Measurements from ENCODE around the gene RGL1.

RGL1 gene

DNA sequence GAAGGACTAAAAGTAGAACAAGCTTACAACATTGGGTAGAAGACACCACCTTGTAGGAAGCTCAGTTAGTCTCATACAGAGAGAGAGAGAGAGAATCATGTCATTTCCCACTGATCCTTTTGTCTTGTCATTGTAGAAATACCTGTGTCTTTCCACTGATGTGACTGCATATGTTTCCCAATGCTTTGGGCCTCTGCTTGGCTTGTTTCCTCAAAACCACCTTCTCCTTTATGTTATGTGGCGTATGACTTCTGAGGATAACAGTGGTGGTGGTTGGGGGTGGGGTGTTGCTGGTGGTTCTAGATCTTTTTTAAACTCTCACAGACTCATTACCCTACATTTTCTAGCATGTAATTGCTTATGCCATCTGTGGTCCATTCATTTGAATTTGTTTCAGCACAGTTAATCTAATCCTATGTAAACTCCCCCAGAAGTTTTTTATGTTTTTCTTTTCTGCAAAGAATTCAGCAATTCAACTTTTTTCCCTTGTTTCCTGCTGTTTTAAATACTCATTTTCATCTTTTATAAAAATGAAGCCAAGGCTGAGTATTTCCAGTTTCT is 9.3 kb downstream of the RGL1 start:
- Histone ChIP-seq H3K9ac (peak overlapping the region; percentile 46; the same call in 1 of the 2 replicates), H3K36me3 (peaks cover 46% of the 10 kb centered on the region), H3K27me3 (no peaks in the 10 kb centered on the region), H4K20me1 (peaks cover 65% of the 10 kb centered on the region), H3K4me2 (peak overlapping the region; percentile 43), H3K4me1 (peaks cover 99% of the 10 kb centered on the region), H3K4me3 (no peak overlapping the region), H3K27ac (no peak overlapping the region; the same call in 1 of the 2 replicates), H3K9me3 (no peaks in the 10 kb centered on the region)
- TF ChIP-seq Cebpa-rat (IDR thresholded peaks at IDR 0.05) = no peak

DNA sequence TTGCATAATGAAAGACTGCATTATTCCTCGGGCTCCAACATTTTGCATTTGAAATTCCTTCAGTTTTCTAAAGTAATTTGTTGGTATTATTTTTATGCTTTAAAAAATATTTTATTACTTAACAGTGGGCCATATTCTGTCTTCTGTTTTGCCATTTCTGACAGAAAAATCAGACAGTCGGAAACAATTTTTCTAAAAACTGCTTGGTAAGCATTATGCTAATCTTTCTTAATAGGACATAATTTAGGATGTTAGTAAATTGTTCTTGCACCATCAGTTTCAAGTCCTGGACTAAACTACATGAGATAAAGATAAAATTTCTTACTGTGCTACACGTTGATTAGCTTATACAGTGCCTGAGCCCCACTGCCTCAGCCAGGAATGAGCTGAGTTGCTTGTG is 11.2 kb downstream of the RGL1 start:
- Histone ChIP-seq H3K9ac (peak overlapping the region; percentile 53; the same call in 1 of the 2 replicates), H3K27ac (0 out of 2 replicates have a peak overlapping the region, but pooled peaks have one; percentile 62), H3K4me1 (peaks cover 99% of the 10 kb centered on the region), H3K27me3 (no peaks in the 10 kb centered on the region), H3K4me3 (0 out of 2 replicates have a peak overlapping the region, but pooled peaks have one; percentile 30), H3K36me3 (peaks cover 30% of the 10 kb centered on the region; the same call in 1 of the 2 replicates), H3K9me3 (no peaks in the 10 kb centered on the region), H4K20me1 (peaks cover 49% of the 10 kb centered on the region), H3K4me2 (peak overlapping the region; percentile 81)
- TF ChIP-seq Cebpa-rat (IDR thresholded peaks at IDR 0.05) = no peak

DNA sequence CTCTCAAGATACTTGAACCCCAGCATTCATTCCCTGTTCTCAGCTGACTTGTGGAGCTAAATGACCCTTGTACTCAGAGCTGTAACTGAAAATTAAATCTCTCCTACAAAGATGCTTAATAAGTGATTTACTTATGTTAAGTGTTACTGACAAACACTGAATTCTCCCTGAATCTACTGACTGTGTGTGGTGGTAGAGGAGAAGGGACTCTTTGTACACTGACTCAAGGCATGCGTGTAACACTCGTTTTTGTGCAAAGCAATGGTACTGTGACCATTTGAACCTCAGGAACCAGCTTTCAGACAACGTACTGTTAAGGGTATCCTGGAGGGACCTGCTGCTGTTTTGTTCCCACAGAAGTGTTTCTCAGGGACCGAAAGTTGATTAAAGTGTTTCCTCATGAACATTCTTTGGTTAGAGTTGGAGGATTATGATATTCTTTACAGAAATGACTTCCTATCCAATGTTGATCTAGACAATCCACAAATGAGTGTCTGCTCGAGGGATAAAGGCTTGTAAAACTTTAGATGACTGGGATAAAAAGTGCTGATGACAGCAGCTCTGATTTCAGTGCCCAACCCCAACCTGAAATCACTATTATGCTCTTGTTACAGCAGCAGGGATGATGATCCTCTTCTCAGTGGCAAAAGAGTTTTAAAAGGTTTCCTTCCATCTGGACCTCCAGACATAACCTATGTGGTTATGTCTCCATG is 12.8 kb downstream of the RGL1 start:
- TF ChIP-seq Cebpa-rat (IDR thresholded peaks at IDR 0.05) = no peak
- peaks cover 99% of the 10 kb centered on the region for H3K4me1 ChIP-seq
- H4K20me1 ChIP-seq = peaks cover 33% of the 10 kb centered on the region
- peak overlapping the region; percentile 81 for H3K4me2 ChIP-seq
- H3K4me3 ChIP-seq = peak overlapping the region; percentile 30; the same call in 1 of the 2 replicates
- no peaks in the 10 kb centered on the region for H3K9me3 ChIP-seq
- no peaks in the 10 kb centered on the region for H3K27me3 ChIP-seq
- peak overlapping the region; percentile 62 for H3K27ac ChIP-seq
- peaks cover 26% of the 10 kb centered on the region; the same call in 1 of the 2 replicates for H3K36me3 ChIP-seq
- peak overlapping the region; percentile 53 for H3K9ac ChIP-seq

DNA sequence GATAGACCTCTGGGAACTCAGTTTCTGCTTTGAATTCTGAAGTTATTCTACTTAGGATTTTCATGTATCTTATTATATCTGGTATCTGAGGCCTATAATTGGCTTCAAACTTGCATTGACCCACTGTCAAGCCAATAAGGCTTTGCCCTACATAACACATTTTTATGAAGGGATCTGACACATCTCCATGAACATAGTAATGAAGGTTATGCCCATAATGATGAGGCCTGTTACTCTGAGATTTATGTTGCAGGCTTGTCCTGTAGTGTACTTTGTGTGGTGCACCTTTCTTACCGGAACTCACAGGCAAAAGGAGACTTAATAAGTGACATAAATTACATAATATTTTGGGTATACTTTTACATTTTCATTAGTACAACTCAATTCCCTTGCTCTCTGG is 14.1 kb downstream of the RGL1 start:
- H3K4me1 ChIP-seq = peaks cover 91% of the 10 kb centered on the region
- H3K36me3 ChIP-seq = peaks cover 29% of the 10 kb centered on the region; the same call in 1 of the 2 replicates
- no peaks in the 10 kb centered on the region for H3K9me3 ChIP-seq
- no peak overlapping the region for H3K9ac ChIP-seq
- no peak overlapping the region for H3K4me3 ChIP-seq
- H3K4me2 ChIP-seq = peak overlapping the region; percentile 70; the same call in 1 of the 2 replicates
- H4K20me1 ChIP-seq = peaks cover 27% of the 10 kb centered on the region; the same call in 1 of the 2 replicates
- TF ChIP-seq Cebpa-rat (IDR thresholded peaks at IDR 0.05) = no peak
- H3K27ac ChIP-seq = no peak overlapping the region
- no peaks in the 10 kb centered on the region for H3K27me3 ChIP-seq

DNA sequence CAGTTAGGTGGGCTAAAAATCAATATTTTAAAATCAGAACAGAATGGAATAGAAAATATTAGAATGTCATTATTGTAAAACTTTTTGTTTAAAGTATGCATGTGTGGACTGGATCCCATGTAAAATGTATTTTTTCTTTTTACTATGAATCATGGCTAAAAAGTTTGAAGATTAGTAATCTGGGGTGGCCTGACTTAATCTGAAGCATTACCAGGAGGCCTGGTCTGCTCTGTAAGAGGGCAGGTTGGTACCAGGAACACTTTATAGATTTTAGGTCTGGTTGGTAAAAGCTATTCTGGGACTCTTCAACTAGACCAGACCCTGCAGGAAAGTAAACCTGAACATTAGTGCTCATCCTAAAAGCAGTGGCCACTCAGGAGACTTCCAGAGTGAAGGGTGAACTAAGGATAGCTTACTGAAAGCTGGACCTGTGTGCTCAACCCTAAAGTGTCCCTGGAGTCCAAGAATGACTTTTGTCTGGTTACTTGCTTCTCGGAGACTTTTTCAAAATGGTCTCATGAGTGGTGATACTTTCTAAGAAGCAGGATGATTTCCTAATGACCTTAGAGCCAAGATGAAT is 16.5 kb downstream of the RGL1 start:
- Histone ChIP-seq H3K9me3 (no peaks in the 10 kb centered on the region), H3K36me3 (peaks cover 35% of the 10 kb centered on the region; the same call in 1 of the 2 replicates), H3K4me2 (peak overlapping the region; percentile 21)

DNA sequence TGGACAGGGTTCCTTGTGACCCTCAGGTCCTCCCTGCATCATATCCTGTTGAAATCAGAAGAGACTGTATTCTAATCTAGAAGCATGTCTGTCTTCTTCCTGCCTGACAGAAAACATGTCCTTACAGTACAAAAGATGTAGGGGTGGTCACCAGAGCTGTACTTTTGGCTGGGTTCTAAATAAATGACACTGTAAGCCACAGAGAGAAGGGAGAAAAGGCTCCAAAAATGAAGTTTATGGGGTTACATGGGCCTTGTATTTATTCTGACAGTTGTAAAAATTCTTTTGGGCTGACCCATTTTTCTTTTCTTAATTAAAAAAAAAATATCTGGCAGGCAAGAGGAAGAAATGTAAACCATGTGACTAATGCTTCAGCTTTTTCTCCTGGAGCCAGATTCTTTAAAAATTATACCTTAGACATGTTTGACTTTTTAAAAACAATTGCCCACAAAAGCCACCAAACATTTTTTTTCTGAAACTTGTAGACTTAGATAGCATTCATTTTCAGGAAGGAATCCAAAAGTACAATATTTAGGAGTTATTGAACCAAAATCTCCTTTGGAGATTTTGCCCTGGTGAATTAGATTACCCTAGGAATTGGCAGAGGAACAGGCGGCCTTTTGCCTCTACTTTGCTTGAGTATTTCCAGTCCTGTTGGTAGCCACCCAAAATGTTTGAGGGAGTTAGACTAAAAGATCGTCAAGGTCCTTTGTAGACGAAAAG is 17.1 kb downstream of the RGL1 start:
- H3K9me3 ChIP-seq = no peaks in the 10 kb centered on the region
- no peaks in the 10 kb centered on the region for H3K27me3 ChIP-seq
- no peak overlapping the region for H3K4me3 ChIP-seq
- H3K9ac ChIP-seq = no peak overlapping the region; the same call in 1 of the 2 replicates
- peaks cover 40% of the 10 kb centered on the region for H3K36me3 ChIP-seq
- 0 out of 2 replicates have a peak overlapping the region, but pooled peaks have one; percentile 0 for H3K27ac ChIP-seq
- H3K4me2 ChIP-seq = peak overlapping the region; percentile 21
- H4K20me1 ChIP-seq = peaks cover 14% of the 10 kb centered on the region; the same call in 1 of the 2 replicates
- no peak for TF ChIP-seq Cebpa-rat (IDR thresholded peaks at IDR 0.05)
- H3K4me1 ChIP-seq = peaks cover 65% of the 10 kb centered on the region

More for the DNA sequence above, 16.5 kb downstream of the RGL1 start:
- 0 out of 2 replicates have a peak overlapping the region, but pooled peaks have one; percentile 0 for H3K27ac ChIP-seq
- H4K20me1 ChIP-seq = peaks cover 11% of the 10 kb centered on the region; the same call in 1 of the 2 replicates
- H3K4me1 ChIP-seq = peaks cover 71% of the 10 kb centered on the region
- H3K4me3 ChIP-seq = no peak overlapping the region
- no peaks in the 10 kb centered on the region for H3K27me3 ChIP-seq
- TF ChIP-seq Cebpa-rat (IDR thresholded peaks at IDR 0.05) = no peak
- no peak overlapping the region; the same call in 1 of the 2 replicates for H3K9ac ChIP-seq

DNA sequence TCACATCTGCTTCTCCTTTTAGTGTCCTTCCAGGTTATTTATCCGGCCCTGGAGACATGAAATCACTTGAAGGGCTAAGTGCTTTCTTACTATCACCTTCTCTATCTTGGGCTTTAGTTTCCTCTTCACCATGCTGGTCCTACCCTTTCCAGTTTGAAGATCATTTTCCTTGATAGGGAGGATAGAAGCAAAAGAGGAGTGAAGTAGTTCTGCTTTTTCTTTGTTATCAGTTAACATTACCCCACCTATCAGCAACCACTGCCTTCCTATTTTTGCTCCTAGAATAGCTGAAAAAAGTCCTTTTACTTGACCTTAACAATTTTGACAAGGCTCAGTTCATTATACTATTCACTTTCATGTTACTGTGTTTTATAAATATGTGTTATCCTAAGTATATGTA is 19.4 kb downstream of the RGL1 start:
- H3K9me3 ChIP-seq = no peaks in the 10 kb centered on the region
- no peak for TF ChIP-seq Cebpa-rat (IDR thresholded peaks at IDR 0.05)
- H3K27me3 ChIP-seq = no peaks in the 10 kb centered on the region
- H3K9ac ChIP-seq = no peak overlapping the region
- peaks cover 55% of the 10 kb centered on the region for H3K36me3 ChIP-seq
- H3K4me3 ChIP-seq = no peak overlapping the region
- H3K27ac ChIP-seq = no peak overlapping the region
- H4K20me1 ChIP-seq = peaks cover 29% of the 10 kb centered on the region
- peaks cover 42% of the 10 kb centered on the region for H3K4me1 ChIP-seq
- H3K4me2 ChIP-seq = 0 out of 2 replicates have a peak overlapping the region, but pooled peaks have one; percentile 5

DNA sequence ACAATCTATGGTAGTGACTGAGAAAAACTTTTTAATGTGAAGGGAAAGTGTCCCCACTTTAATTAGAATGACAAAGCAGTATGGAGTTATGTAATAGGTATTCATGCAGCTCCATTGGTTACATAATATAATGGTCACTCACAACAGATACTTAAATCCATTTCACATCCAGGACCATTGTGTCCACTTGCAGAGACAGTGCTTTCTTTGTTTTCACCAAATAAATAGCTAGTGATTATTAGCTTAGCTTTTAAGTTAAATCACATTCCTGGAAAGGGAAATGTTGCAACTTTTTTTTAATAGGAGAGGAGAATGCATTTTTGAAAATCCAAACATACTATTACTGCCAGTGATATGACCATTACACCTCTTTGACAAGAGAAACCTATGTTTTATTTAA is 22.9 kb downstream of the RGL1 start:
- Histone ChIP-seq H3K27ac (no peak overlapping the region), H3K4me1 (peaks cover 15% of the 10 kb centered on the region), H3K4me3 (no peak overlapping the region), H3K36me3 (peaks cover 48% of the 10 kb centered on the region), H3K27me3 (no peaks in the 10 kb centered on the region), H4K20me1 (peaks cover 38% of the 10 kb centered on the region), H3K9me3 (no peaks in the 10 kb centered on the region), H3K9ac (no peak overlapping the region), H3K4me2 (no peak overlapping the region)
- no peak for TF ChIP-seq Cebpa-rat (IDR thresholded peaks at IDR 0.05)

DNA sequence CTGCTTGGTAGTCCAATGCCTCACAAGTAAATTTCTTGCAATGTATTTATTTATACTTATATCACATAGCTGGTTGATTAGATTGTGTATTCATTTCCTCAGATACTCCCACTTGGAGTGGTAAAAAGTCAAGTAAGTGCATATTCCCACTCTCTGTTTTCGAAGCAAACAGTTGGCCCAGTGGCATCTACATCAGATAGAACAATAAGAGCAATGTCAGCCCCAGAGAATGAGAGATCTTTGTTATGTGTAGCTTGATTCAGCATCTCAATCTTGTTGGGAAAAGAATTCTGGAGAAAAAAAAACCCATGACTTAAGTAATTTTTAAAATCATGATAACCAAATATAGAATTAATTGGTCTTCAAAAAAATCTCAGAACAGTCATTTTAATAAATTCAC is 25.5 kb downstream of the RGL1 start:
- no peaks in the 10 kb centered on the region for H3K27me3 ChIP-seq
- H3K4me3 ChIP-seq = no peak overlapping the region
- no peak overlapping the region for H3K27ac ChIP-seq
- H3K9me3 ChIP-seq = peaks cover 4% of the 10 kb centered on the region; the same call in 1 of the 2 replicates
- no peak for TF ChIP-seq Cebpa-rat (IDR thresholded peaks at IDR 0.05)
- H3K36me3 ChIP-seq = peaks cover 49% of the 10 kb centered on the region
- H4K20me1 ChIP-seq = peaks cover 32% of the 10 kb centered on the region
- H3K4me1 ChIP-seq = peaks cover 7% of the 10 kb centered on the region; the same call in 1 of the 2 replicates
- H3K4me2 ChIP-seq = no peak overlapping the region
- no peak overlapping the region for H3K9ac ChIP-seq

All from BLaER1 (cell line).